ENCODE results near the gene CDC42EP4.

The CDC42EP4 gene

GRCh38 chr17:73256220-73256619 lies 55.6 kb downstream of the CDC42EP4 start:
- DNase-seq (ENCODE audit: low spot score) (no peak), FAIRE-seq (no peak)

DNA sequence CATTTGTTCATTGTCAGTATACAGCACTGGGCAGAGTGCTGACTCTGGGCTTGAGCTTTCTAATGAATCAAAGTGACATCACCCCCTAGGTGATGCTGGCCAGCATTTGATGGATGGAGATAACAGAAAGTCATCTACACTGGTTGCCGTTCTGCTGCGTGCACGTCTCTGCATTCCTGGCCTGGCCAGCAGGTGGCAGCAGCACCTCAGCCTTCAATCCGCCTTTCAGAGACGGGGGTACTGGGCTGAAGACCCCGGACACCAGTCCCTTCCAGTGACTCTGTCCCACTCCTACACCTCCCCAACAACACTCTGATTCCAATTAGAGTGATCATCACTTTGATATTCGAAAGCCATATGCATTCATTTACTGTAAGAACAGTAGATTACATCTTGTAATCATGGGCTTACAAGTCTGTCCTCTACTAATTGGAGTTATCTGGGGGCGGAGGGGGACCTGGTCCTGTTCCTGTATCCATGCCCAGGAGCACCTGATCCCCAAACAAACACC lies 56.1 kb downstream of the CDC42EP4 start:
- FAIRE-seq = peak; percentile 74
- DNase-seq (ENCODE audit: low spot score) = peak; percentile 76

- no peak for DNase-seq (ENCODE audit: low spot score)
- FAIRE-seq = no peak
Measured at GRCh38 chr17:73251871-73252270, 59.9 kb downstream of the CDC42EP4 start.

DNA sequence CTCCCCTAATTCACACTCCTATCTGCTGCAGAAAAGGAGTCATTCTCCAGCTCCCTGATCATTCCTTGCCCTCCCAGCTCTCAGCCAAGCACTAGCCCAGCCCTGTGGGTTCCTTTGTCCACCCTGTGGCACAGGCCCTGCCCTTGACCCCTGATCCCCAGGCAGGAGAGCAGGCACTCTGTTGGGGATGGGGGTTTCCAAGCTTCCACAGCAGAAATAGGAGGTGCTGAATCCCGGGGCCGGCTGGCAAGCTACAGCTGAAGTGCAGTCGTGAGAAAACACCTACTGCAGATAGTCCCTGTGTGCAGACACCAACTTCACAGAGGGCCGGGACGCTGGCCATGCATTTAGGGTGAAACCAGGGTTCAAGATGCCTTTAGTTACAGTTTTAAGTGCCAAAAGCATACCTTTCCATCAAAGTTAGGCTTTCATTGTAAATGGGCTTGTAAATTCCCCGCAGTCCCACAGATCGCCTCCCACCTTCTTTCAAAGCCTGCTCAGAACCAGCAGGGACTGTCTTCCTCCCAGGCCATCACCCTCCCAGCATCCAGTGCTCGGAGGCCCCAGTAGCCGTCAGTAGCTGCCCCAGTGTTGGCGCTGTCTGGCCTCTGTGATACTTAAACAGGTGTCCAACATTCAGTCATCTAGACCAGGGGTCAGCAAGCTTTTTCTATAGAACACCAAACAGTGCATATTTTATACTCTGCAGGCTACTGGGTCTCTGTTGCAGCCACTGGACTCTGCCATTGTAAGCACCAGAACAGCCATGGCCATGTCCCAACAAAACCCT lies 60.8 kb downstream of the CDC42EP4 start:
- FAIRE-seq (no peak), DNase-seq (ENCODE audit: low spot score) (no peak)

DNA sequence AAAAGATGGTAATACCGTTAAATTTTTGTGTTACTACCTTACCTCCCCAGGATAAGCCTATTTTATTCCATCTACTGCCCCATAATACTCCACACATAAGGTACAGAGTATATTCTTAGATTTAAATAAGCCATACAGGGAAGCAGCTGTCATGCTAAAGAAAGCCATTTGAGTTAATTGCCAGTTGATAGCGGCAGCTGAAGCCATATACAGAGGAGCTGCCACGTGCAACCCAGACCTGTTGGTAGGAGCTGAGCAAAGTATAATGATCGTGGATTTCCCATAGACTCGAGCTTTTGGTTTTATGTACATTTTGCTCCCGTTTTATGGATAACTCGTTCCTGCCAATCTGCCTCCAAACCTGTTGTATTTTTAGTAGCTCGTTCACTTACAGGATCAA lies 62.1 kb downstream of the CDC42EP4 start:
- FAIRE-seq (no peak), DNase-seq (ENCODE audit: low spot score) (no peak)

- FAIRE-seq (no peak), DNase-seq (ENCODE audit: low spot score) (no peak)
Measured at GRCh38 chr17:73248532-73248931, 63.3 kb downstream of the CDC42EP4 start.

DNA sequence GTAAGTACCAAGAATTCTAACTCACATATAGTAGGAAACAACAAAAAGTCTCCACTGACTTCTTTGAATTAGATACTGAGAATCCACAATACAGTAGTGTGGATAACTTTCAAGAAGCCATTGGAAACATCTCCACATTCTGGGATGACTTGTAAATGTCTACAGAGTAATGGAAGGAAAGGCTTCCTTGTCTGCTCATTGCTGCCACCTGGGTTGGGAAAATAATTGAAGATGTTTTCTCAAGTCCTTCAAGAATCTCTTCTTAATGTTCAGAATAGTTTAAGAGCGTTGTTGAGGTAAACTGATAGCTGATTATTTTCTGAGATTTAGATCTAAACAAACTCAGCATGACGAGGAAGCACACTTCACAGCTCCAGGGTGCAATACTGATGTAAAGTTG lies 64.1 kb downstream of the CDC42EP4 start:
- no peak for DNase-seq (ENCODE audit: low spot score)
- no peak for FAIRE-seq

- DNase-seq (ENCODE audit: low spot score) = no peak
- FAIRE-seq = no peak
Measured at GRCh38 chr17:73240561-73240960, 71.2 kb downstream of the CDC42EP4 start.

DNA sequence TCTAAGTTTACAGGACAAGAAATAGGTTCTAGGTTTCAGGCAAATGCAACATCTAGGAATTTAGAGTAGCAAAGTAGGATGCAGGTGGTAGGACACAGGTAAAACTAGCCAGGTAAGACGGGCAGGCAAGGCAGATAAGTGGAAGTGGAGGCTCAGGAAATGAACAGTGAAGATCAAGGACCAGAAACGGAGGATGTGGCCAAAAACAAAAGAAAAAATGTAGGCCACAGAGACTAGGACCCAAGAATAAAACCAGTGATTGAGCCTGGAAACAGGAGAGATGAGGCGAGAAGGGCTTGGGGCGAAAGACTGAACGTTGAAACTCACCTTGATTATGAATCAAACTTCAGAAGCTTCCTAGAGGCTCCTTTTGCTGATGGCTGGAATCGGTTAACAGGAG lies 74.1 kb downstream of the CDC42EP4 start:
- no peak for FAIRE-seq

DNA sequence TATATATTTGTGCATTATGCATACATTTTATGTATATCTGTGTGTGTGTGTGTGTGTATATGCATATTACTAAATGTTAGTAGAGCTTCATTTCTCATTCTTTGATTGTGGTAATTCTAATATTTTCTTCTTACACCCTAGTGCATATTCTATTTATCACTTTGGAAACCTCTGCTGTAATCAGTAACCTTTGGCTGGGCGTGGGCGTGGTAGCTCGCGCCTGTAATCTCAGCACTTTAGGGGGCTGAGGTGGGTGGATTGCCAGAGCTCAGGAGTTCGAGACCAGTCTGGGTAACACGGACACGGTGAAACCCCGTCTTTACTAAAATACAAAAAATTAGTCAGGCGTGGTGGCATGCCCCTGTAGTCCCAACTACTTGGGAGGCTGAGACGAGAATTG lies 77.1 kb downstream of the CDC42EP4 start:
- DNase-seq (ENCODE audit: low spot score) (no peak), FAIRE-seq (no peak)

More for the DNA sequence above, 74.1 kb downstream of the CDC42EP4 start:
- no peak for DNase-seq (ENCODE audit: low spot score)
